IMR-90 (cell line): ENCODE data around the gene CSNK1G2. TPM values are rescaled to one million over a fixed set of nuclear protein-coding genes. Genes with fewer than 3 reads are reported as not detected.

Experiments
- ATAC-seq: fragments of 200-7000 bp; cut with Tn5 transposase; 2 replicates; pipeline ENCODE4 v1.9.1; 2020; ENCODE audit warnings: low read depth, mild to moderate bottlenecking, moderate library complexity
- BruUV-seq: library from RNA; stranded (reverse); fragments of 400-500 nt; replicated peaks from 2 replicates; lab custom pipeline; 2021; lab: Mats Ljungman, UMichigan
- CTCF ChIA-PET: fragments of 300-600 bp; formaldehyde crosslinking; extraction: SDS; loops from one replicate; lab custom pipeline; 2021; ENCODE audit warnings: antibody characterized with exemption; lab: Yijun Ruan, JAX
- POLR2A ChIA-PET: fragments of 300-600 bp; sonication (Branson Sonifier 250); formaldehyde crosslinking; loops from one replicate; lab custom pipeline; 2022; ENCODE audit warnings: antibody characterized with exemption; ENCODE audit not compliant: unreplicated experiment; lab: Charles Lee
- DNase-seq: peaks from one replicate; pipeline ENCODE4 v3.0.0; 2013
- H2AFZ ChIP-seq: replicated peaks from 2 replicates; pipeline ENCODE3; 2013; ENCODE audit warnings: low read length, mild to moderate bottlenecking; ENCODE audit not compliant: poor library complexity
- H2AK5ac ChIP-seq: 2 replicates; pipeline ENCODE4 v1.6.1; 2013; ENCODE audit warnings: low read depth, low read length, inconsistent platforms
- H2AK9ac ChIP-seq: replicated peaks from 2 replicates; pipeline ENCODE3; 2013; ENCODE audit warnings: mild to moderate bottlenecking, low read depth, low read length, moderate library complexity; ENCODE audit not compliant: poor library complexity
- H2BK120ac ChIP-seq: 2 replicates; pipeline ENCODE4 v1.6.1; 2013; ENCODE audit warnings: low read depth, low read length, inconsistent platforms
- H2BK15ac ChIP-seq: 3 replicates; pipeline ENCODE4 v1.6.1; 2013; ENCODE audit warnings: low read depth, low read length, inconsistent platforms
- H2BK20ac ChIP-seq: 2 replicates; pipeline ENCODE4 v1.6.1; 2013; ENCODE audit warnings: low read depth, mild to moderate bottlenecking, inconsistent platforms, low read length, moderate library complexity
- H2BK5ac ChIP-seq: 2 replicates; pipeline ENCODE4 v1.6.1; 2013; ENCODE audit warnings: mild to moderate bottlenecking, low read depth, low read length, inconsistent platforms; ENCODE audit not compliant: poor library complexity, severe bottlenecking
- H3K14ac ChIP-seq: replicated peaks from 2 replicates; pipeline ENCODE4 v1.6.1; 2013; ENCODE audit warnings: low read depth, low read length, inconsistent platforms
- H3K18ac ChIP-seq: 2 replicates; pipeline ENCODE4 v1.6.1; 2013; ENCODE audit warnings: low read depth, low read length, control low read depth
- H3K23ac ChIP-seq: 2 replicates; pipeline ENCODE4 v1.6.1; 2013; ENCODE audit warnings: low read depth, low read length, inconsistent platforms
- H3K27ac ChIP-seq: 2 replicates; pipeline ENCODE4 v1.5.1; 2013; ENCODE audit warnings: mild to moderate bottlenecking, control low read depth, low read length; ENCODE audit not compliant: insufficient read depth
- H3K27me3 ChIP-seq: 2 replicates; pipeline ENCODE4 v1.6.1; 2013; ENCODE audit warnings: low read length; ENCODE audit not compliant: control insufficient read depth, insufficient read depth
- H3K36me3 ChIP-seq: 2 replicates; pipeline ENCODE4 v1.6.1; 2013; ENCODE audit warnings: low read length, mixed read lengths; ENCODE audit not compliant: control insufficient read depth, insufficient read depth
- H3K4ac ChIP-seq: 2 replicates; pipeline ENCODE4 v1.6.1; 2013; ENCODE audit warnings: low read depth, low read length, inconsistent platforms
- H3K4me1 ChIP-seq: 2 replicates; pipeline ENCODE4 v1.6.1; 2013; ENCODE audit warnings: low read length, mixed read lengths; ENCODE audit not compliant: control insufficient read depth, insufficient read depth
- H3K4me2 ChIP-seq: 2 replicates; pipeline ENCODE4 v1.6.1; 2013; ENCODE audit warnings: low read depth, mild to moderate bottlenecking, control low read depth, low read length, moderate library complexity
- H3K4me3 ChIP-seq: 2 replicates; pipeline ENCODE4 v1.5.1; 2013; ENCODE audit warnings: low read depth, mild to moderate bottlenecking, control low read depth, low read length, moderate library complexity; ENCODE audit not compliant: insufficient read depth
- H3K56ac ChIP-seq: 2 replicates; pipeline ENCODE4 v1.6.1; 2013; ENCODE audit warnings: low read length, inconsistent platforms; ENCODE audit not compliant: insufficient read depth; ENCODE audit errors: extremely low read depth
- H3K79me1 ChIP-seq, 2 experiments: 2 replicates each; pipeline ENCODE4 v1.6.1; 2013; ENCODE audit warnings: low read length in 2 of 2, inconsistent platforms in 1 of 2, low read depth in 1 of 2
- H3K9ac ChIP-seq: 2 replicates; pipeline ENCODE4 v1.6.1; 2013; ENCODE audit warnings: low read depth, low read length, control low read depth
- H3K9me1 ChIP-seq: 2 replicates; pipeline ENCODE4 v1.6.1; 2013; ENCODE audit warnings: low read length, inconsistent platforms; ENCODE audit not compliant: insufficient read depth
- H3K9me3 ChIP-seq: 2 replicates; pipeline ENCODE4 v1.6.1; 2013; ENCODE audit warnings: low read length; ENCODE audit not compliant: control insufficient read depth, insufficient read depth
- H4K20me1 ChIP-seq: 2 replicates; pipeline ENCODE4 v1.6.1; 2013; ENCODE audit warnings: low read length, inconsistent platforms; ENCODE audit not compliant: insufficient read depth
- H4K5ac ChIP-seq: 2 replicates; pipeline ENCODE4 v1.6.1; 2013; ENCODE audit warnings: mild to moderate bottlenecking, low read depth, low read length, control low read depth
- H4K8ac ChIP-seq, 2 experiments: 2 replicates each; pipeline ENCODE4 v1.6.1; 2013; ENCODE audit warnings: low read depth in 2 of 2, low read length in 2 of 2, control low read depth in 1 of 2, inconsistent platforms in 1 of 2
- H4K91ac ChIP-seq: 2 replicates; pipeline ENCODE4 v1.6.1; 2013; ENCODE audit warnings: low read depth, low read length, inconsistent platforms; ENCODE audit not compliant: insufficient read depth
- BHLHE40 ChIP-seq: fragments of 150-350 bp; IDR thresholded peaks from 2 replicates; pipeline ENCODE4 v1.6.1; 2016; ENCODE audit warnings: mild to moderate bottlenecking, low read depth, low read length
- CEBPB ChIP-seq: IDR thresholded peaks from 2 replicates; pipeline ENCODE4 v1.6.1; 2012; ENCODE audit warnings: low read depth, low read length, improper control_type of control experiment
- CHD1 ChIP-seq: IDR thresholded peaks from 2 replicates; pipeline ENCODE4 v1.6.1; 2012; ENCODE audit warnings: low read depth, low read length, improper control_type of control experiment
- ELK1 ChIP-seq: fragments of 150-350 bp; IDR thresholded peaks from 2 replicates; pipeline ENCODE4 v1.6.1; 2016; ENCODE audit warnings: low read depth, mild to moderate bottlenecking, low read length, moderate library complexity, borderline replicate concordance
- MAFK ChIP-seq: IDR thresholded peaks from 2 replicates; pipeline ENCODE4 v1.6.1; 2012; ENCODE audit warnings: low read depth, low read length, improper control_type of control experiment
- MAZ ChIP-seq: IDR thresholded peaks from 2 replicates; pipeline ENCODE4 v1.6.1; 2012; ENCODE audit warnings: low read depth, mild to moderate bottlenecking, low read length, improper control_type of control experiment, moderate library complexity, borderline replicate concordance
- MXI1 ChIP-seq: IDR thresholded peaks from 2 replicates; pipeline ENCODE4 v1.6.1; 2012; ENCODE audit warnings: low read depth, mild to moderate bottlenecking, low read length, moderate library complexity, borderline replicate concordance
- NFE2L2 ChIP-seq: fragments of 150-350 bp; IDR thresholded peaks from 2 replicates; pipeline ENCODE4 v1.6.1; 2016; ENCODE audit warnings: low read depth, mild to moderate bottlenecking, low read length
- RAD21 ChIP-seq: IDR thresholded peaks from 2 replicates; pipeline ENCODE4 v1.6.1; 2012; ENCODE audit warnings: low read length, improper control_type of control experiment
- RCOR1 ChIP-seq: IDR thresholded peaks from 2 replicates; pipeline ENCODE4 v1.6.1; 2012; ENCODE audit warnings: mild to moderate bottlenecking, low read length, improper control_type of control experiment; ENCODE audit not compliant: insufficient replicate concordance
- RFX5 ChIP-seq: IDR thresholded peaks from 2 replicates; pipeline ENCODE4 v1.8.0; 2012; ENCODE audit warnings: low read depth, mild to moderate bottlenecking, low read length, moderate library complexity
- WGBS, 2 experiments: methylation state at CpG; one replicate each; pipeline versions ENCODE4 v1.1.5 to v1.1.7; 2013; ENCODE audit warnings: missing lambda C conversion rate in 2 of 2; ENCODE audit not compliant: insufficient read length in 1 of 2; ENCODE audit errors: extremely low coverage in 2 of 2; 5-methylcytosine and 5-hydroxymethylcytosine counted together
- dilution Hi-C: fragments of 300-500 bp; cut with HindIII; formaldehyde crosslinking; loops from one replicate; pipeline ENCODE4 v1.14.3; 2018; ENCODE audit warnings: low sequenced_read_pairs; ENCODE audit not compliant: unreplicated experiment
- in situ Hi-C: fragments of 300-500 bp; cut with MboI; formaldehyde crosslinking; loops from 3 replicates; pipeline ENCODE4 v1.14.3; 2019; ENCODE audit warnings: low sequenced_read_pairs, inconsistent platforms, mixed read lengths
- intact Hi-C: fragments of 100-400 bp; cut with micrococcal nuclease; formaldehyde crosslinking; loops from 2 replicates; pipeline ENCODE4 v1.10.0; 2022
- polyA plus RNA-seq, 3 experiments: library from polyadenylated mRNA; depleted of rRNA; stranded (reverse); fragments of >200 nt; gene quantifications; 2 replicates each; pipeline ENCODE4 v1.2.3, GENCODE V29; 2012; ENCODE audit warnings: low replicate concordance in 1 of 3
- total RNA-seq: library from RNA; depleted of rRNA; stranded (reverse); fragments of >200 nt; gene quantifications from 2 replicates; pipeline ENCODE4 v1.2.3, GENCODE V29; 2012
- TF ChIP-seq, protein P1 (sequence below): conservative IDR thresholded peaks from 2 replicates; pipeline ENCODE4 v1.5.1; 2012; ENCODE audit warnings: mild to moderate bottlenecking, low read depth, low read length, improper control_type of control experiment

Gene CSNK1G2
- total and polyA plus RNA-seq, 2 of the 4 experiments (the other 2 are of a cell fraction), result 38.0 to 96.3 TPM

DNA sequence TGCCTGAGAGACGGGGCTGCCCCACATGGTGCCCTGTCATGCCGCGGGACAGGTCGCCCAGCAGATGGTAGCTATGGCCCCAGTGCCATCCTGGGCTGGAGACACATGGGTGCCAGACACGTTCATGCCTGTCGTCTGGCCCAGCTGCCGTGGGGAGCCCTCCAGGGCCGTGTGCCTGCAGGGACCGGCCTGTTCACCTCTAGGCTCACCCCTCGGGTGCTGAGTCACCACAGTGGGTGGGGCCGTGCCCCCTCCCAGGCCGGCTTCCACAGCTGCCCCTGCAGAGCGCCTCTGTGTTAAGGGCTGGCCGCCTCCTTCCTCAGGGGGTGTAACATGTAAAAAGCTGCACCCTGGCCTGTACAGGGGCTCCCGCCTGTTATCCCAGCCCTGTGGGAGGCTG, 36.1 kb downstream of the CSNK1G2 start:
- H4K5ac ChIP-seq, result no peak overlapping the region
- peaks cover 5 to 42% of the 10 kb centered on the region in 2 experiments for H3K79me1 ChIP-seq
- no peak overlapping the region for H4K8ac ChIP-seq
- ChIA-PET POLR2A (no interaction called here), CTCF (no interaction called here)
- no peak overlapping the region for H3K4me2 ChIP-seq
- no peak overlapping the region for H3K23ac ChIP-seq
- no peak overlapping the region for H4K91ac ChIP-seq
- no peak overlapping the region for H3K14ac ChIP-seq
- no peak overlapping the region for H2BK120ac ChIP-seq
- H2AK5ac ChIP-seq, result no peak overlapping the region
- H3K9ac ChIP-seq, result no peak overlapping the region
- no peak overlapping the region for H3K4me3 ChIP-seq
- no peak overlapping the region for H3K18ac ChIP-seq
- no peak for TF ChIP-seq RAD21
- TF ChIP-seq MAFK, result no peak
- no peak for TF ChIP-seq MAZ
- TF ChIP-seq BHLHE40, result no peak
- TF ChIP-seq RCOR1, result no peak
- no peak for TF ChIP-seq ELK1
- TF ChIP-seq CHD1, result no peak
- no peak for TF ChIP-seq NFE2L2
- TF ChIP-seq MXI1, result no peak
- TF ChIP-seq RFX5, result no peak
- TF ChIP-seq, protein P1, sequence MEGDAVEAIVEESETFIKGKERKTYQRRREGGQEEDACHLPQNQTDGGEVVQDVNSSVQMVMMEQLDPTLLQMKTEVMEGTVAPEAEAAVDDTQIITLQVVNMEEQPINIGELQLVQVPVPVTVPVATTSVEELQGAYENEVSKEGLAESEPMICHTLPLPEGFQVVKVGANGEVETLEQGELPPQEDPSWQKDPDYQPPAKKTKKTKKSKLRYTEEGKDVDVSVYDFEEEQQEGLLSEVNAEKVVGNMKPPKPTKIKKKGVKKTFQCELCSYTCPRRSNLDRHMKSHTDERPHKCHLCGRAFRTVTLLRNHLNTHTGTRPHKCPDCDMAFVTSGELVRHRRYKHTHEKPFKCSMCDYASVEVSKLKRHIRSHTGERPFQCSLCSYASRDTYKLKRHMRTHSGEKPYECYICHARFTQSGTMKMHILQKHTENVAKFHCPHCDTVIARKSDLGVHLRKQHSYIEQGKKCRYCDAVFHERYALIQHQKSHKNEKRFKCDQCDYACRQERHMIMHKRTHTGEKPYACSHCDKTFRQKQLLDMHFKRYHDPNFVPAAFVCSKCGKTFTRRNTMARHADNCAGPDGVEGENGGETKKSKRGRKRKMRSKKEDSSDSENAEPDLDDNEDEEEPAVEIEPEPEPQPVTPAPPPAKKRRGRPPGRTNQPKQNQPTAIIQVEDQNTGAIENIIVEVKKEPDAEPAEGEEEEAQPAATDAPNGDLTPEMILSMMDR, result no peak
- TF ChIP-seq CEBPB, result no peak
- H3K9me1 ChIP-seq, result peaks cover 4% of the 10 kb centered on the region
- no peak overlapping the region for H2AK9ac ChIP-seq
- in situ Hi-C loops (no loop called here), dilution Hi-C loops (no loop called here), intact Hi-C loops (no loop called here)
- no peak overlapping the region for H2BK15ac ChIP-seq
- no peaks in the 10 kb centered on the region for H3K9me3 ChIP-seq
- peaks cover 42% of the 10 kb centered on the region for H3K36me3 ChIP-seq
- peaks cover 47% of the 10 kb centered on the region for H4K20me1 ChIP-seq
- no peak overlapping the region for H3K4ac ChIP-seq
- DNase-seq (no peak), ATAC-seq (no peak)
- no peak overlapping the region for H3K27ac ChIP-seq
- H2BK5ac ChIP-seq, result no peak overlapping the region
- H2AFZ ChIP-seq, result no peak overlapping the region
- no peak overlapping the region for H3K56ac ChIP-seq
- no peaks in the 10 kb centered on the region for H3K4me1 ChIP-seq
- no peaks in the 10 kb centered on the region for H3K27me3 ChIP-seq
- no peak overlapping the region for H2BK20ac ChIP-seq
- no TSS peak for BruUV-seq
- 94% methylated on average over 8 of the region's 15 CpGs; no CpG with 5 or more reads in 1 of the 2 experiments for WGBS, 2 experiments
